Neural progenitor cell (in vitro differentiated cells): ENCODE measurements around the gene KCNC1. TPM values are rescaled to one million over a fixed set of nuclear protein-coding genes. Genes with fewer than 3 reads are reported as not detected.
A peak's percentile ranks its signal among the peaks of the same experiment; 100 is the strongest.

ENCODE experiments used
- DNase-seq: peaks from one replicate; pipeline ENCODE4 v3.0.0-alpha.2; 2016; ENCODE audit warnings: low spot score
- H2AFZ ChIP-seq: fragments of 200-600 bp; sonication (generic); replicated peaks from 2 replicates; pipeline ENCODE4 v1.6.1; 2016; ENCODE audit warnings: antibody characterized with exemption
- H3F3A ChIP-seq: fragments of 200-600 bp; sonication (generic); 2 replicates; pipeline ENCODE4 v1.6.1; 2016; ENCODE audit warnings: antibody characterized with exemption, low read depth
- H3K27ac ChIP-seq: fragments of 200-600 bp; sonication (generic); 2 replicates; pipeline ENCODE4 v1.5.1; 2016; ENCODE audit warnings: mild to moderate bottlenecking
- H3K27me3 ChIP-seq: fragments of 200-600 bp; sonication (generic); 2 replicates; pipeline ENCODE4 v1.6.1; 2016; ENCODE audit warnings: mild to moderate bottlenecking, moderate library complexity
- H3K36me3 ChIP-seq: fragments of 200-600 bp; sonication (generic); 2 replicates; pipeline ENCODE4 v1.5.1; 2016
- H3K4me1 ChIP-seq: fragments of 200-600 bp; sonication (generic); 2 replicates; pipeline ENCODE4 v1.6.1; 2016; ENCODE audit warnings: mixed run types
- H3K4me2 ChIP-seq: fragments of 200-600 bp; sonication (generic); 2 replicates; pipeline ENCODE4 v1.6.1; 2016
- H3K4me3 ChIP-seq: fragments of 200-600 bp; sonication (generic); 2 replicates; pipeline ENCODE4 v1.5.1; 2016
- H3K79me2 ChIP-seq: fragments of 200-600 bp; sonication (generic); 2 replicates; pipeline ENCODE4 v1.6.1; 2016; ENCODE audit warnings: low read depth
- H3K9ac ChIP-seq: fragments of 200-600 bp; sonication (generic); 2 replicates; pipeline ENCODE4 v1.6.1; 2016
- H3K9me3 ChIP-seq: fragments of 200-600 bp; sonication (generic); 2 replicates; pipeline ENCODE4 v1.5.1; 2016; ENCODE audit warnings: low read depth
- H4K20me1 ChIP-seq: fragments of 200-600 bp; sonication (generic); 2 replicates; pipeline ENCODE4 v1.6.1; 2016; ENCODE audit warnings: low read depth
- H3K27ac Mint-ChIP-seq: 3 replicates; pipeline ENCODE4 v1.8.0; 2021; ENCODE audit warnings: mixed read lengths
- H3K27me3 Mint-ChIP-seq: 2 replicates; pipeline ENCODE4 v1.8.0; 2022; ENCODE audit warnings: low read depth, mild to moderate bottlenecking, inconsistent platforms, moderate library complexity, mixed read lengths; ENCODE audit not compliant: insufficient read depth
- H3K36me3 Mint-ChIP-seq: 3 replicates; pipeline ENCODE4 v1.8.0; 2021; ENCODE audit warnings: mixed read lengths
- H3K4me1 Mint-ChIP-seq: 3 replicates; pipeline ENCODE4 v1.8.0; 2021; ENCODE audit warnings: mixed read lengths
- H3K4me3 Mint-ChIP-seq: 3 replicates; pipeline ENCODE4 v1.8.0; 2021; ENCODE audit warnings: mild to moderate bottlenecking, moderate library complexity, mixed read lengths
- H3K9me3 Mint-ChIP-seq: 3 replicates; pipeline ENCODE4 v1.8.0; 2020; ENCODE audit warnings: mixed read lengths
- CTCF ChIP-seq: fragments of 200-600 bp; sonication (generic); IDR thresholded peaks from 2 replicates; pipeline ENCODE4 v1.5.1; 2017; ENCODE audit warnings: antibody characterized with exemption, mild to moderate bottlenecking
- EZH2 ChIP-seq: fragments of 200-600 bp; sonication (generic); IDR thresholded peaks from 2 replicates; pipeline ENCODE4 v1.6.1; 2017; ENCODE audit warnings: antibody characterized with exemption, mild to moderate bottlenecking, moderate library complexity
- EZH2phosphoT487 ChIP-seq: fragments of 200-600 bp; sonication (generic); IDR thresholded peaks from 2 replicates; pipeline ENCODE4 v1.6.1; 2017; ENCODE audit warnings: antibody characterized with exemption
- total RNA-seq: library from RNA; depleted of rRNA; stranded (reverse); fragments of >200 nt; gene quantifications from 2 replicates; pipeline ENCODE4 v1.2.3, GENCODE V29; 2015; ENCODE audit warnings: low replicate concordance

KCNC1 gene
- total RNA-seq, 1 donor from 2014 or later = 0.04 TPM

- H3K9me3 ChIP-seq = no peaks in the 10 kb centered on the region
- Mint-ChIP-seq H3K4me3 (peak overlapping the region; percentile 6), H3K9me3 (no peaks in the 10 kb centered on the region), H3K36me3 (no peaks in the 10 kb centered on the region), H3K27me3 (peaks cover 43% of the 10 kb centered on the region), H3K27ac (no peak overlapping the region), H3K4me1 (peaks cover 7% of the 10 kb centered on the region)
- H3K4me3 ChIP-seq = peak overlapping the region; percentile 42
- H3K79me2 ChIP-seq = no peaks in the 10 kb centered on the region
- peak; percentile 70 for DNase-seq
- H3K4me2 ChIP-seq = peak overlapping the region; percentile 71
- H3K9ac ChIP-seq = no peak overlapping the region
- no peaks in the 10 kb centered on the region for H3K36me3 ChIP-seq
- TF ChIP-seq EZH2phosphoT487 (peak; percentile 57), EZH2 (no peak), CTCF (peak; percentile 62)
- H3K27me3 ChIP-seq = peaks cover 100% of the 10 kb centered on the region
- no peak overlapping the region for H2AFZ ChIP-seq
- H3F3A ChIP-seq = peaks cover 18% of the 10 kb centered on the region
- no peak overlapping the region for H3K27ac ChIP-seq
- H4K20me1 ChIP-seq = peaks cover 33% of the 10 kb centered on the region
- H3K4me1 ChIP-seq = peaks cover 31% of the 10 kb centered on the region
Measured at GRCh38 chr11:17722000-17722643, 12.5 kb upstream of the KCNC1 start.

GRCh38 chr11:17724020-17724908 lies 10.3 kb upstream of the KCNC1 start:
- no peak overlapping the region for H3K27ac ChIP-seq
- no peak overlapping the region for H3K9ac ChIP-seq
- H3K36me3 ChIP-seq = no peaks in the 10 kb centered on the region
- no peaks in the 10 kb centered on the region for H3K9me3 ChIP-seq
- Mint-ChIP-seq H3K4me1 (peaks cover 3% of the 10 kb centered on the region), H3K27ac (no peak overlapping the region), H3K36me3 (no peaks in the 10 kb centered on the region), H3K9me3 (no peaks in the 10 kb centered on the region), H3K27me3 (peaks cover 43% of the 10 kb centered on the region), H3K4me3 (no peak overlapping the region)
- H3K4me3 ChIP-seq = no peak overlapping the region
- peaks cover 23% of the 10 kb centered on the region for H4K20me1 ChIP-seq
- no peak for TF ChIP-seq EZH2phosphoT487
- TF ChIP-seq CTCF = no peak
- no peak for TF ChIP-seq EZH2
- H3K79me2 ChIP-seq = no peaks in the 10 kb centered on the region
- H3K4me2 ChIP-seq = no peak overlapping the region
- H3K27me3 ChIP-seq = peaks cover 100% of the 10 kb centered on the region
- H3F3A ChIP-seq = peaks cover 14% of the 10 kb centered on the region
- DNase-seq = no peak
- H2AFZ ChIP-seq = no peak overlapping the region
- H3K4me1 ChIP-seq = peaks cover 24% of the 10 kb centered on the region

- Mint-ChIP-seq H3K27ac (no peak overlapping the region), H3K9me3 (no peaks in the 10 kb centered on the region), H3K27me3 (peaks cover 43% of the 10 kb centered on the region), H3K4me3 (no peak overlapping the region), H3K4me1 (peaks cover 3% of the 10 kb centered on the region), H3K36me3 (no peaks in the 10 kb centered on the region)
- Histone ChIP-seq H3K27me3 (peaks cover 98% of the 10 kb centered on the region), H3K79me2 (no peaks in the 10 kb centered on the region), H3K4me1 (peaks cover 17% of the 10 kb centered on the region), H4K20me1 (peaks cover 17% of the 10 kb centered on the region), H3K4me3 (no peak overlapping the region), H3K36me3 (no peaks in the 10 kb centered on the region), H3K9ac (no peak overlapping the region), H3F3A (peaks cover 6% of the 10 kb centered on the region), H3K4me2 (no peak overlapping the region), H3K27ac (no peak overlapping the region), H2AFZ (no peak overlapping the region), H3K9me3 (no peaks in the 10 kb centered on the region)
- no peak for DNase-seq
- no peak for TF ChIP-seq CTCF
- TF ChIP-seq EZH2phosphoT487 = no peak
- TF ChIP-seq EZH2 = no peak
Measured at GRCh38 chr11:17725174-17725573, 9.4 kb upstream of the KCNC1 start.
